ENCODE data around the gene BACH2.

Gene BACH2

DNA sequence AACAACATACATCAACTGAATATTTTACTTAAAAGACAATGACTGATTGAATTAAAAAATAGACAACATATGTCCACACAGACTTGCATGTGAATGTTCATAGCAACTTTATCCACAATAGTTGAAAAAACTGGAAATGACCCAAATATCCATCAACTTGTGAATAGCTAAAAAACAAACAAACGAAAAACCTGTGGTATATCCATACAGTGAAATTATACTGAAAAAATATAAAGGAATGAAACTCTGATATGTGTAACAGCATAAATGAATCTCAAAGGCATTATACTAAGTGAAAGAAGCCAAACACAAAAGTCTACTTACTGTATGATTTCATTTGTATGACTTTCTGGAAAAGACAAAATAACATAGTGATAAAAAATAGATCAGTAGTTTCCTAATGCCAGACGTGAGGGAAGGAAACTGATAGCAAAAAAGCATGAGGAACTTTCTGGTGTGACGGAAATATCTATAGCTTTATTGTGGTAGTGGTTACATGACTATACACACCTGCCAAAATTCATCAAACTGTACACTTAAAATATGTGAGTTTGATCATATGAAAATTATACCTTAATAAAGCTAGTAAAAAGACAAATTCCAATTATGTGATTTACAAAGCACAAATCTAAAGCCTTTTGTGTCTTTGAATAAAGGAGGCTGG is 123.2 kb downstream of the BACH2 start:
- Histone ChIP-seq H3K4me1 (peaks cover 9% of the 10 kb centered on the region), H3K9me3 (ENCODE audit: control insufficient read depth, low read length) (no peaks in the 10 kb centered on the region), H3K4me2 (ENCODE audit: low read length) (no peak overlapping the region), H3K27me3 (ENCODE audit: control insufficient read depth, insufficient read depth, low read length) (no peaks in the 10 kb centered on the region), H3K27ac (no peak overlapping the region), H2AFZ (no peak overlapping the region), H3K9ac (no peak overlapping the region), H3K36me3 (ENCODE audit: control insufficient read depth, insufficient read depth, low read length) (no peaks in the 10 kb centered on the region), H3K4me3 (ENCODE audit: low read depth, low read length) (no peak overlapping the region), H3K79me2 (no peaks in the 10 kb centered on the region)
- TF ChIP-seq, protein P1, sequence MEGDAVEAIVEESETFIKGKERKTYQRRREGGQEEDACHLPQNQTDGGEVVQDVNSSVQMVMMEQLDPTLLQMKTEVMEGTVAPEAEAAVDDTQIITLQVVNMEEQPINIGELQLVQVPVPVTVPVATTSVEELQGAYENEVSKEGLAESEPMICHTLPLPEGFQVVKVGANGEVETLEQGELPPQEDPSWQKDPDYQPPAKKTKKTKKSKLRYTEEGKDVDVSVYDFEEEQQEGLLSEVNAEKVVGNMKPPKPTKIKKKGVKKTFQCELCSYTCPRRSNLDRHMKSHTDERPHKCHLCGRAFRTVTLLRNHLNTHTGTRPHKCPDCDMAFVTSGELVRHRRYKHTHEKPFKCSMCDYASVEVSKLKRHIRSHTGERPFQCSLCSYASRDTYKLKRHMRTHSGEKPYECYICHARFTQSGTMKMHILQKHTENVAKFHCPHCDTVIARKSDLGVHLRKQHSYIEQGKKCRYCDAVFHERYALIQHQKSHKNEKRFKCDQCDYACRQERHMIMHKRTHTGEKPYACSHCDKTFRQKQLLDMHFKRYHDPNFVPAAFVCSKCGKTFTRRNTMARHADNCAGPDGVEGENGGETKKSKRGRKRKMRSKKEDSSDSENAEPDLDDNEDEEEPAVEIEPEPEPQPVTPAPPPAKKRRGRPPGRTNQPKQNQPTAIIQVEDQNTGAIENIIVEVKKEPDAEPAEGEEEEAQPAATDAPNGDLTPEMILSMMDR (IDR thresholded peaks at IDR 0.05): no peak

DNA sequence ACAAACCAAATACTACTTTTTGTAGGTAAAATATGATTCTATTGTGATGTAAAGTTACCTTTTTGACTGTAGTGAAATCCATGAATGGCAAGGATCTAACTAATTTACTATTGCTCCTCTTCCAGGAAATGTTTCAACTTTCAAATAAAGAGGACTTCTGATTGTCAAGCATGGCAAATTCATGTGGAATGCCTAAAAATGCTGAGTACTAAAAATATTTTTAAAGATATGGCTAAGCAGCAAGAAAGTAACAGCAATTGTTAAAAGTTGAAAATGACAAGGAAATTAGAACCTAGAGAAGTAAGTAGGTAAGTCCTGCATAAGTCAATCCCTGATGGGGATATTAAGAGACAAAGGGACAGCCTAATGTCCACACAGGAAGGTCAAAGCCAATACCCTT is 126.0 kb downstream of the BACH2 start:
- H3K79me2 ChIP-seq: no peaks in the 10 kb centered on the region
- no peak overlapping the region for H3K4me3 ChIP-seq (ENCODE audit: low read depth, low read length)
- no peaks in the 10 kb centered on the region for H3K36me3 ChIP-seq (ENCODE audit: control insufficient read depth, insufficient read depth, low read length)
- H2AFZ ChIP-seq: no peak overlapping the region
- no peak overlapping the region for H3K9ac ChIP-seq
- H3K27me3 ChIP-seq (ENCODE audit: control insufficient read depth, insufficient read depth, low read length): no peaks in the 10 kb centered on the region
- H3K4me1 ChIP-seq: peaks cover 1% of the 10 kb centered on the region
- H3K9me3 ChIP-seq (ENCODE audit: control insufficient read depth, low read length): no peaks in the 10 kb centered on the region
- H3K4me2 ChIP-seq (ENCODE audit: low read length): no peak overlapping the region
- H3K27ac ChIP-seq: no peak overlapping the region
- TF ChIP-seq, protein P1 (IDR thresholded peaks at IDR 0.05): no peak

DNA sequence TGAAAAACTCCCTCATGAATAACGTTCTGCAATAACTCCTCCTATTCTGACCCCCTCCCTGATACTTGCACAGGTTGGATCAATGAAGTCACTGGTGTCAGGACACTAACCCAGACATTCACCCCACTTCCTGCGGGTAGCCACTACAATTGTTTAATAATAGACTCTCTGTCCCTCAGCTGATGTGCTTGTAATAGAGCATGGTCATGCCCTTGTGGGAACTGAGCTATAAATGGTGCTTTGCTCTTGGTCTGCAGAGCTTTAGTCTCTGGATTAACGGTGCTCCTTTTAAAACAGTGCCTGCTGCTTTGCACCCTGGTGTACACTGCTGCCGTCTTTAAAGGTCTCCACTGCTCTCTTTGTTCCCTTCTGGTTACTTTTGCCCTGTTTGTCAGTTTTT is 127.3 kb downstream of the BACH2 start:
- H3K4me1 ChIP-seq: no peaks in the 10 kb centered on the region
- H3K4me3 ChIP-seq (ENCODE audit: low read depth, low read length): no peak overlapping the region
- H3K9me3 ChIP-seq (ENCODE audit: control insufficient read depth, low read length): no peaks in the 10 kb centered on the region
- no peaks in the 10 kb centered on the region for H3K36me3 ChIP-seq (ENCODE audit: control insufficient read depth, insufficient read depth, low read length)
- H3K9ac ChIP-seq: no peak overlapping the region
- H2AFZ ChIP-seq: no peak overlapping the region
- no peak overlapping the region for H3K27ac ChIP-seq
- TF ChIP-seq, protein P1 (IDR thresholded peaks at IDR 0.05): no peak
- H3K27me3 ChIP-seq (ENCODE audit: control insufficient read depth, insufficient read depth, low read length): no peaks in the 10 kb centered on the region
- H3K4me2 ChIP-seq (ENCODE audit: low read length): no peak overlapping the region
- H3K79me2 ChIP-seq: no peaks in the 10 kb centered on the region

DNA sequence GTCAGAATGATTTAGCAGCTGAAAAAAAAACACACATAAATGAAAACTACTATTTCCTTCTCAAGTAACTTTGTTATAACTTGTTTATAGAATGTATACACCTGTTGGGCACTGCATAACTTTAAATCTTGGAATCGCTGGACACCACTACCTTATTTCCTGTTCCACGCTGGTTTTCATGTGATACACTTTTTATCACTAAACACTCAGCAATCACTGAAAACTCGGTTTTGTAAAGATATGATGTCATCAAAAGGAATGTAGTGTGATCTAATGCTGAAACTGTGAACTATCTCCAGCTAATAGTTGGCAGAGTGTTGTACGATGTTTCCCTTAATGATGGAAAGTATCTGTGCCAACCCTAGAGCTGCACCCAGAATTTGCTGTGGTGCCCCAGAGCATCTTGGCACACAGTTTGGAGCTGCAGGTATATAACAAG is 127.9 kb downstream of the BACH2 start:
- H2AFZ ChIP-seq: no peak overlapping the region
- H3K4me1 ChIP-seq: no peaks in the 10 kb centered on the region
- no peaks in the 10 kb centered on the region for H3K79me2 ChIP-seq
- H3K27me3 ChIP-seq (ENCODE audit: control insufficient read depth, insufficient read depth, low read length): no peaks in the 10 kb centered on the region
- H3K9ac ChIP-seq: no peak overlapping the region
- H3K4me3 ChIP-seq (ENCODE audit: low read depth, low read length): no peak overlapping the region
- no peaks in the 10 kb centered on the region for H3K36me3 ChIP-seq (ENCODE audit: control insufficient read depth, insufficient read depth, low read length)
- TF ChIP-seq, protein P1 (IDR thresholded peaks at IDR 0.05): no peak
- H3K27ac ChIP-seq: no peak overlapping the region
- H3K4me2 ChIP-seq (ENCODE audit: low read length): no peak overlapping the region
- no peaks in the 10 kb centered on the region for H3K9me3 ChIP-seq (ENCODE audit: control insufficient read depth, low read length)

All from parathyroid adenoma (tissue), 2 donors.